ENCODE measurements around the gene VPS8. TPM values are rescaled to one million over a fixed set of nuclear protein-coding genes. Genes with fewer than 3 reads are reported as not detected.
A peak's percentile ranks its signal among the peaks of the same experiment; 100 is the strongest.

Gene VPS8
- total and polyA plus RNA-seq, 8 donors: 41.5 to 114 (median 51.3) TPM

DNA sequence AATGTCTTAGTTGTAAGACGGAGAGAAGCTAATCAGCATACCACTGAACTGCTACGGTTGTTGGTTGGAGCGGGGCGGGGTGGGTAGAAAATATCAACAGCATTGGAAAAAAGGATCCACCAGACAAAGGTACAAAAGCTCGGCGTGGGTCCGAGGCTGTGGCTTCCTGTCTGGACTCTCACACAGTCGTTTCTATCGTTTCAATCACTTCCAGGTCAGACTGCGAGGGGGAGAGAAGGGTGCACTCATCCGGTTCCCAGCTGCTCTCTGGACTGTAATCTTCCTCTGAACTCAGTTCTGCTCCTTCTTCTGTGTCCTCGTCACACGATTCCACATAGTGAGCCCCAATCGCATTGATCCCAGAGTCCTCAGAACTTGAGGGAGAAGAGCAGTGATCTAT lies 270.9 kb downstream of the VPS8 start:
- Histone ChIP-seq H3K27me3 (no peaks in the 10 kb centered on the region), H3K9me3 (no peaks in the 10 kb centered on the region), H3K4me1 (no peaks in the 10 kb centered on the region), H3K4me3 (no peak overlapping the region), H3K36me3 (no peaks in the 10 kb centered on the region), H3K27ac (no peak overlapping the region)
- ATAC-seq (no peak), DNase-seq (no peak)
- intact Hi-C loops (cut with DNase I): no loop called here
- TF ChIP-seq, protein P1, sequence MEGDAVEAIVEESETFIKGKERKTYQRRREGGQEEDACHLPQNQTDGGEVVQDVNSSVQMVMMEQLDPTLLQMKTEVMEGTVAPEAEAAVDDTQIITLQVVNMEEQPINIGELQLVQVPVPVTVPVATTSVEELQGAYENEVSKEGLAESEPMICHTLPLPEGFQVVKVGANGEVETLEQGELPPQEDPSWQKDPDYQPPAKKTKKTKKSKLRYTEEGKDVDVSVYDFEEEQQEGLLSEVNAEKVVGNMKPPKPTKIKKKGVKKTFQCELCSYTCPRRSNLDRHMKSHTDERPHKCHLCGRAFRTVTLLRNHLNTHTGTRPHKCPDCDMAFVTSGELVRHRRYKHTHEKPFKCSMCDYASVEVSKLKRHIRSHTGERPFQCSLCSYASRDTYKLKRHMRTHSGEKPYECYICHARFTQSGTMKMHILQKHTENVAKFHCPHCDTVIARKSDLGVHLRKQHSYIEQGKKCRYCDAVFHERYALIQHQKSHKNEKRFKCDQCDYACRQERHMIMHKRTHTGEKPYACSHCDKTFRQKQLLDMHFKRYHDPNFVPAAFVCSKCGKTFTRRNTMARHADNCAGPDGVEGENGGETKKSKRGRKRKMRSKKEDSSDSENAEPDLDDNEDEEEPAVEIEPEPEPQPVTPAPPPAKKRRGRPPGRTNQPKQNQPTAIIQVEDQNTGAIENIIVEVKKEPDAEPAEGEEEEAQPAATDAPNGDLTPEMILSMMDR (IDR thresholded peaks at IDR 0.05): no peak

DNA sequence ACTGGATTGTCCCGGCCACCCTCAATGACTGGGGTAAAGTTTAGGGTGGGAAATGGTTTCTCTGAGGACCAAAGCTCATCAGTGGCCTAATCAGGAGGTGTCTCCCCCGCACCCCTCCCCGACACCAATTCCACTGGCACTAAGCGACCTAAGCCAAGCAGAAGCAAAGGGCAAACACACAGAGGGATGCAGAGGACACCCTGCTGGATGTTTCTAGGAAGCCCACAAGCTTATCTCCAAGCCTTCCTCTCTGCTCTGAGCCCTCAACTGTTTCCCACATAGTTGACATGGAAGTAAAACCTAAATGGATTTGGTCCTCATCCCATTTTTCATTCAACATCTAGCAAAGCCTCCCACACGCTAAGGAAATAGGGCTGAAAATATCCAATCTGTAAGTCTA lies 272.4 kb downstream of the VPS8 start:
- no peaks in the 10 kb centered on the region for H3K36me3 ChIP-seq
- DNase-seq: no peak
- no peaks in the 10 kb centered on the region for H3K27me3 ChIP-seq
- no peak for ATAC-seq
- intact Hi-C loops (cut with DNase I): no loop called here
- no peaks in the 10 kb centered on the region for H3K9me3 ChIP-seq
- no peak overlapping the region for H3K4me3 ChIP-seq
- H3K4me1 ChIP-seq: no peaks in the 10 kb centered on the region
- TF ChIP-seq, protein P1 (IDR thresholded peaks at IDR 0.05): no peak
- H3K27ac ChIP-seq: no peak overlapping the region

DNA sequence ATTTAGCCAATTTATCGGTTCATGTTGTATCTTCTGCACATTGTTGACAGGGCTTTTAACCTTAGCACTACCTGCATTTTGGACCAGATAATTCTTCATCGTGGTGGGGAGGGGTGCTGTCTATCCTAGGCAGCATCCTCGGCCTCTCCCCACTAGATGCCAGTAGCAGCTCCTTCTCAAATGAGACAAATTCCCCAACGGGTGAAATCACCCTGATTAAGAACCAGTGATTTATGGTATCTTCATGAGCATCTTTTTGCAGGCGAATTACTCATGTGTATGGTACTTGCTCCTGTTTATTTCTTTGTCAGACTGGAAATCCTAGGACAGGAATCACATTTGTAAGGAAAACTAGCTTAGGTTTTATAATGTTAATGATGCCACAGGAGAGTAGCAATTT lies 272.9 kb downstream of the VPS8 start:
- Histone ChIP-seq H3K4me1 (no peaks in the 10 kb centered on the region), H3K27me3 (no peaks in the 10 kb centered on the region), H3K27ac (no peak overlapping the region), H3K36me3 (no peaks in the 10 kb centered on the region), H3K9me3 (no peaks in the 10 kb centered on the region), H3K4me3 (no peak overlapping the region)
- intact Hi-C loops (cut with DNase I): no loop called here
- TF ChIP-seq, protein P1 (IDR thresholded peaks at IDR 0.05): no peak
- ATAC-seq (no peak), DNase-seq (no peak)

DNA sequence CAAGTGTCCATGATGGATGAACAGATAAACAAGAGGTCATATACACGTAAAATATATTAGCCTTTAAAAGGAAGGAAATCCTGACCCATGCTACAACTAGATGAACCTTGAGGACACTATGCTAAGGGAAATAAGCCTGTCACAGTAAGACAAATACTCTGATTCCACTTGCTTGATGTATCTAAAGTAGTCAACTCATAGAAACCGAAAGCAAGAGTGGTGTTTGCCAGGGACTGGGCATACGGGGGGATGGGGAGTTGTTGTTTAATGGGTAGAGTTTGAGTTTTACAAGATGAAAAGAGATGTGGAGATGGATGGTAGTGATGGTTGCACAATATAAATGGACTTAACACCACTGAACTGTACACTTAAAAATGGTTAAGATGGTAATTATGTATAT lies 275.5 kb downstream of the VPS8 start:
- H3K4me1 ChIP-seq: no peaks in the 10 kb centered on the region
- DNase-seq (no peak), ATAC-seq (no peak)
- no peak overlapping the region for H3K27ac ChIP-seq
- TF ChIP-seq, protein P1 (IDR thresholded peaks at IDR 0.05): no peak
- H3K4me3 ChIP-seq: no peak overlapping the region
- intact Hi-C loops (cut with DNase I): no loop called here
- H3K36me3 ChIP-seq: no peaks in the 10 kb centered on the region
- no peaks in the 10 kb centered on the region for H3K27me3 ChIP-seq
- H3K9me3 ChIP-seq: no peaks in the 10 kb centered on the region

DNA sequence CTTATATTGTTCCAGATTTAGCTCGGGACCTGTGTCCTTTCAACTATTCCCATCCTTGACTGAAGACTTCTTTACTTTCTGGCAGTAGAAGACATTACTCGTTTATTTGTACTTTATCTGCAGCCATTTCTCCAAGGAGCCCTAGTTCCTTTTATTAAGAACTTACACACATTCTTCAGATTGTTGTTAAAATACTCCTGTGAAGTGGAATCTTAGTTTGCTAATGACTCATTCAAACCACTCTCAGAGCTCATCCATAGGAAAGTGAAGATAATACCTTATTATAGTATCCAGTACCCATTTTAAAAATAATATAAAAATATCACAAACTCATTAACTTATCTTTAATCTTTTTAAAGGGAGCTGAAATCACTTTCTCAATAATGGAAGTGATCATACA lies 277.4 kb downstream of the VPS8 start:
- H3K9me3 ChIP-seq: no peaks in the 10 kb centered on the region
- intact Hi-C loops (cut with DNase I): no loop called here
- DNase-seq (no peak), ATAC-seq (peak; percentile 24)
- H3K4me1 ChIP-seq: no peaks in the 10 kb centered on the region
- H3K27me3 ChIP-seq: no peaks in the 10 kb centered on the region
- H3K27ac ChIP-seq: no peak overlapping the region
- no peaks in the 10 kb centered on the region for H3K36me3 ChIP-seq
- H3K4me3 ChIP-seq: no peak overlapping the region
- TF ChIP-seq, protein P1 (IDR thresholded peaks at IDR 0.05): no peak

All from left lung (tissue), 10 donors.